ENCODE data around the gene POU5F1.

Gene POU5F1

GRCh38 chr6:31145386-31145785 is 25.1 kb downstream of the POU5F1 start:
- no peak for DNase-seq (ENCODE audit: low read depth)
- TF ChIP-seq CTCF (IDR thresholded peaks at IDR 0.05; ENCODE audit: insufficient read depth, low read depth, low read length, missing control alignments): no peak
- no peak overlapping the region for H3K4me3 ChIP-seq (ENCODE audit: low read depth, low read length)

DNA sequence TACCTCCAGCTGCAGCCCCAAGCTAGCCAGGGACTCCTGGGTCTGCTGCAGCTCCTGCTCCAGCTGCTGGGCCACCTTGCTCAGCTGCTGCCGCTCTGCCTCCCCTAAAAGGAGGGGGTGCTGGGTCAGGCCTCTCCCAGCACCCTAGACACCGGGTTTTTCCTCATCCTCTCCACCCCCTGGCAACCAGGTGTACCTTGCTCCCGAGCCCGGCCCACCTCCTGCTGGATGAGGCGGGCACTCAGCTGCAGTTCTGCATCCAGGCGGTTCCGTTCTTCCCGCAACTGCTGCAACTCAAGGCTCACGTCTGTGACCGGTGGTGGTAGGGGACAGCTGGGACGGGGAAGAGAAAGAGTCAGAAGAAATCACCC is 25.5 kb downstream of the POU5F1 start:
- no peak for TF ChIP-seq CTCF (IDR thresholded peaks at IDR 0.05; ENCODE audit: insufficient read depth, low read depth, low read length, missing control alignments)

DNA sequence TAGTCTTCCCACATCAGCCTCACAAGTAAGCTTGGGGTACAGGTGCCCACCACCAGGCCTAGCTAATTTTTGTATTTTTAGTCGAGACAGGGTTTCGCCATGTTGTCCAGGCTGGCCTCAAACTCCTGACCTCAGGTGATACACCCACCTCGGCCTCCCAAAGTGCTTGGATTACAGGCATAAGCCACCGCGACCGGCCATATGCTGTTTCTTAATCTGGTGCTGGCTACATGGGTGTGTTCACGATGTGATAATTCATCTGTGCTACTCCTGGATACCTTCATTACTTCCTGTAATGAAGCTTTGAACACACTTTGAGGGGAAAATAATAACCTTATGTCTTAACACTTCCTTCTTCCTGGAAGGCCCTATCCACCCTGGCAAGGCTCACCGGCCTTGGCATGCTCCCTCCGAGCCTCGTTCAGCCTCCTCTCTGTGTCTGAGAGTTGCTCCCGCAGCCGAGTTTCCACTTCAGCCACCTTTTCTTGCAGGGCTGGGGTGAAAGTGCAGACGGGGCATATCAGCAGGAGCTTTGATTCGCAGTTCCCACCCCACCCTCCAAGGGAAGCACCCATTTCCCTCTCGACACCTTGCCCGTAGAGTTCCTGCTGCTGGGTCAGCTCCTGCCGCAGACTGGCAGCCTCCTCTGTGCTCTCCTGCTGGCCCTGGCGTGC is 26.0 kb downstream of the POU5F1 start:
- H3K4me3 ChIP-seq (ENCODE audit: low read depth, low read length): no peak overlapping the region
- DNase-seq (ENCODE audit: low read depth): no peak
- TF ChIP-seq CTCF (IDR thresholded peaks at IDR 0.05; ENCODE audit: insufficient read depth, low read depth, low read length, missing control alignments): no peak

More for the DNA sequence above, 25.5 kb downstream of the POU5F1 start:
- DNase-seq (ENCODE audit: low read depth): no peak
- no peak overlapping the region for H3K4me3 ChIP-seq (ENCODE audit: low read depth, low read length)

DNA sequence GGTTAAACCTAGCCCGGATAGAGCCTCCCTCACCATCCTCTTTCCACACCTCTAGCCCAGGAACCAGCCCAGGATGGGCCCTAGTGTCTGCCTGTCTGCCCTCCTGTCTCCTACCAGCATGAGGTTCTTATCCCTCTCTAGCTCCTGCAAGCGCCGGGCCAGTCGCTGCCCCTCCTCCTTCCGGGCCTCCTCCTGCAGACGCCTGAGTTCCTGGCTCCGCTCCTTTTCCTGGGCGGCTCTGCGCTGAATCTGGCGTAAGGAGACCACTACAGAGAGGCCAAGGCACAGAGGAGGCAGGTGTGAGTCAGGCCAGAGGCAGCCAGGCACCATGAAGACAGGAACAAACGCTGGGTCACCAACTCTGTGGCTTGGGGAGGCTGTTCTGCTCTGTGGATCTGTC is 27.3 kb downstream of the POU5F1 start:
- TF ChIP-seq CTCF (IDR thresholded peaks at IDR 0.05; ENCODE audit: insufficient read depth, low read depth, low read length, missing control alignments): no peak
- H3K4me3 ChIP-seq (ENCODE audit: low read depth, low read length): no peak overlapping the region
- DNase-seq (ENCODE audit: low read depth): no peak

- no peak overlapping the region for H3K4me3 ChIP-seq (ENCODE audit: low read depth, low read length)
- no peak for TF ChIP-seq CTCF (IDR thresholded peaks at IDR 0.05; ENCODE audit: insufficient read depth, low read depth, low read length, missing control alignments)
- no peak for DNase-seq (ENCODE audit: low read depth)
Measured at GRCh38 chr6:31142361-31142761, 28.1 kb downstream of the POU5F1 start.

DNA sequence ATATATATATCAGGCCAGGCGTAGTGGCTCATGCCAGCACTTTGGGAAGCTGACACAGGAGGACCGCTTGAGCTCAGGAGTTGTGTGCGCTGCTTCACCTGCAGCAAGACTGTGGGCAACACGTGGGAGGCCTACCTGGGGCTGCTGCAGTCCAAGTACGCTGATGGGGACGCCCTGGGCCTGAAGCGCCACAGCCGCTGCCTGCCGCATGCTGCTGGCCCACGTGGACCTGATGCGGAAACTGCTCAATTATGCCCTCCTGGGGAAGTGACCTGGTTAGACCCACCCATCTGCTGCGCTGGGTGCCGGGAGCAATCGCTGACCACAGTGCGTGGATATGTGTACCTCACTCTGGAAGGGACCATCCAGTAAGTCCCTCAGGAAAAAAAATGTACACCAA is 29.8 kb downstream of the POU5F1 start:
- no peak for DNase-seq (ENCODE audit: low read depth)
- TF ChIP-seq CTCF (IDR thresholded peaks at IDR 0.05; ENCODE audit: insufficient read depth, low read depth, low read length, missing control alignments): no peak
- H3K4me3 ChIP-seq (ENCODE audit: low read depth, low read length): no peak overlapping the region

- no peak for DNase-seq (ENCODE audit: low read depth)
- H3K4me3 ChIP-seq (ENCODE audit: low read depth, low read length): no peak overlapping the region
- no peak for TF ChIP-seq CTCF (IDR thresholded peaks at IDR 0.05; ENCODE audit: insufficient read depth, low read depth, low read length, missing control alignments)
Measured at GRCh38 chr6:31139599-31139998, 30.9 kb downstream of the POU5F1 start.
